Measurements from ENCODE around the gene AGMO. TPM values are rescaled to one million over a fixed set of nuclear protein-coding genes. Genes with fewer than 3 reads are reported as not detected.
A peak's percentile ranks its signal among the peaks of the same experiment; 100 is the strongest.

Gene AGMO
- total RNA-seq, 1 experiment from 2014 or later, result not detected

DNA sequence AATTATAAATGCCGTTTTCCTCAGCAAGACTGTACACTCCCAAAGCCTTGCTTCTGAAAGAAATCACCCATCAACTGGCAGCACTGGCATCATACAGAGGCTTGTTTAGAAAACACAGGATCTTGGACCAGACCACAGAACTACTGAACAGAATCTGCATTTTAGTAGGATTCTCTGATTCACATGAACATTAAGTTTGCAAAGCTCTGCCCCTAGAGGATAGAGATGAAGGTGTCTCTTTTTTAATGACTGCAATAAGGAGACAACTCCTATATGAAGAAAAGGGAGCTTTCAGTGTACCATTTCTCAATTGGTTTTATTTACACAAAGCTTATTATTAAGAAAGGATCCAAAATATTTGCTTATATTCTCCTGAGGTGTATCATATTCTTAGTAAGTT is 172.7 kb downstream of the AGMO start:
- CTCF ChIA-PET, result interaction anchor here (1.3 kb wide), 2 partner anchors 11 to 54 kb away, joined by 3 to 6 read pairs; no protein-coding TSS in a partner anchor
- DNase-seq (ENCODE audit: low read depth, low spot score) (no peak), ATAC-seq (peak; percentile 55; the same call in 1 of the 2 replicates)
- no peak overlapping the region for H3K4me2 ChIP-seq (ENCODE audit: low read length)
- no peak overlapping the region for H2AFZ ChIP-seq (ENCODE audit: low read depth, low read length, poor library complexity, severe bottlenecking)
- TF ChIP-seq CTCF (IDR thresholded peaks at IDR 0.05 in 2 of 3, conservative IDR thresholded peaks at IDR 0.05 in 1 of 3; ENCODE audit: borderline replicate concordance in 1 of 3, insufficient read depth in 1 of 3, low read depth in 2 of 3, low read length in 2 of 3) (peak in 2 of 3 experiments; percentile 33 to 42; a peak in 3 of 6 replicates), ZNF274 (IDR thresholded peaks at IDR 0.05; ENCODE audit: low read depth, low read length) (no peak)
- no peaks in the 10 kb centered on the region for H3K27me3 ChIP-seq (ENCODE audit: insufficient read depth, low read length)
- peaks cover 0 to 4% of the 10 kb centered on the region in 2 experiments; a peak in 1 of 4 replicates for H3K4me1 ChIP-seq (ENCODE audit: control insufficient read depth in 1 of 2, insufficient read depth in 2 of 2, low read length in 2 of 2)
- no peaks in the 10 kb centered on the region for H3K9me2 ChIP-seq (ENCODE audit: insufficient read depth)
- RAD21 ChIA-PET (ENCODE audit: low non-redundant PET in 1 of 2, low total read pairs in 2 of 2, uncharacterized antibody in 2 of 2, unreplicated experiment in 2 of 2), result no interaction called here
- POLR2A ChIA-PET, result no interaction called here
- H4K20me1 ChIP-seq (ENCODE audit: insufficient read depth), result no peaks in the 10 kb centered on the region
- intact Hi-C loops (cut with micrococcal nuclease), result no loop called here
- BruUV-seq (replicated peaks), result no TSS peak
- H3K36me3 ChIP-seq (ENCODE audit: control insufficient read depth in 1 of 2, insufficient read depth in 2 of 2, low read length in 2 of 2), result no peaks in the 10 kb centered on the region
- H3K79me2 ChIP-seq (ENCODE audit: insufficient read depth, low read length), result no peaks in the 10 kb centered on the region
- no peak overlapping the region for H3K9ac ChIP-seq (ENCODE audit: low read length)
- no peak overlapping the region for H3K27ac ChIP-seq (ENCODE audit: low read depth, low read length)
- H3K9me3 ChIP-seq (ENCODE audit: control insufficient read depth in 1 of 2, insufficient read depth in 1 of 2, low read depth in 1 of 2, low read length in 2 of 2), result no peaks in the 10 kb centered on the region
- H3K4me3 ChIP-seq (replicated peaks in 1 of 2; ENCODE audit: low read depth in 1 of 2, low read length in 2 of 2), result no peak overlapping the region

- Histone ChIP-seq H3K4me2 (ENCODE audit: low read length) (no peak overlapping the region), H2AFZ (ENCODE audit: low read depth, low read length, poor library complexity, severe bottlenecking) (no peak overlapping the region), H3K36me3 (ENCODE audit: control insufficient read depth in 1 of 2, insufficient read depth in 2 of 2, low read length in 2 of 2) (no peaks in the 10 kb centered on the region), H4K20me1 (ENCODE audit: insufficient read depth) (no peaks in the 10 kb centered on the region), H3K27ac (ENCODE audit: low read depth, low read length) (no peak overlapping the region), H3K9me2 (ENCODE audit: insufficient read depth) (no peaks in the 10 kb centered on the region), H3K9ac (ENCODE audit: low read length) (no peak overlapping the region), H3K4me3 (replicated peaks in 1 of 2; ENCODE audit: low read depth in 1 of 2, low read length in 2 of 2) (no peak overlapping the region), H3K79me2 (ENCODE audit: insufficient read depth, low read length) (no peaks in the 10 kb centered on the region), H3K27me3 (ENCODE audit: insufficient read depth, low read length) (no peaks in the 10 kb centered on the region), H3K9me3 (ENCODE audit: control insufficient read depth in 1 of 2, insufficient read depth in 1 of 2, low read depth in 1 of 2, low read length in 2 of 2) (no peaks in the 10 kb centered on the region), H3K4me1 (ENCODE audit: control insufficient read depth in 1 of 2, insufficient read depth in 2 of 2, low read length in 2 of 2) (no peaks in the 10 kb centered on the region)
- ChIA-PET POLR2A (no interaction called here), CTCF (no interaction called here), RAD21 (ENCODE audit: low non-redundant PET in 1 of 2, low total read pairs in 2 of 2, uncharacterized antibody in 2 of 2, unreplicated experiment in 2 of 2) (no interaction called here)
- no peak for ATAC-seq
- no peak for DNase-seq (ENCODE audit: low read depth, low spot score)
- BruUV-seq (replicated peaks), result no TSS peak
- intact Hi-C loops (cut with micrococcal nuclease), result no loop called here
- TF ChIP-seq CEBPB (IDR thresholded peaks at IDR 0.05; ENCODE audit: low read depth) (no peak), TCF7L2 (IDR thresholded peaks at IDR 0.05; ENCODE audit: borderline replicate concordance, extremely low read depth, insufficient read depth, insufficient read length) (no peak), JUND (IDR thresholded peaks at IDR 0.05) (no peak), SIN3A (IDR thresholded peaks at IDR 0.05; ENCODE audit: low read depth) (no peak), POLR2A (IDR thresholded peaks at IDR 0.05; ENCODE audit: borderline replicate concordance, extremely low read depth, insufficient read depth, insufficient read length) (no peak), MAX (IDR thresholded peaks at IDR 0.05) (no peak), FOSL1 (IDR thresholded peaks at IDR 0.05; ENCODE audit: low read depth) (no peak), REST (IDR thresholded peaks at IDR 0.05; ENCODE audit: low read depth) (no peak), EGR1 (IDR thresholded peaks at IDR 0.05; ENCODE audit: low read depth) (no peak), EZH2 (IDR thresholded peaks at IDR 0.05) (no peak), ATF3 (IDR thresholded peaks at IDR 0.05) (no peak), ZFX (IDR thresholded peaks at IDR 0.05) (no peak)
Measured at GRCh38 chr7:15378494-15379145, 183.2 kb downstream of the AGMO start.
